ENCODE results near the gene UBE2C. TPM values are rescaled to one million over a fixed set of nuclear protein-coding genes. Genes with fewer than 3 reads are reported as not detected.
"Not testable (repeated sequence)": the region's sequence is repeated elsewhere in the genome, so short reads cannot be mapped to it uniquely, and the experiment has no call there.

UBE2C gene
- 1.8 and 2.4 TPM in 2 replicates for total RNA-seq
- polyA plus RNA-seq (2012) = 0.67 TPM

DNA sequence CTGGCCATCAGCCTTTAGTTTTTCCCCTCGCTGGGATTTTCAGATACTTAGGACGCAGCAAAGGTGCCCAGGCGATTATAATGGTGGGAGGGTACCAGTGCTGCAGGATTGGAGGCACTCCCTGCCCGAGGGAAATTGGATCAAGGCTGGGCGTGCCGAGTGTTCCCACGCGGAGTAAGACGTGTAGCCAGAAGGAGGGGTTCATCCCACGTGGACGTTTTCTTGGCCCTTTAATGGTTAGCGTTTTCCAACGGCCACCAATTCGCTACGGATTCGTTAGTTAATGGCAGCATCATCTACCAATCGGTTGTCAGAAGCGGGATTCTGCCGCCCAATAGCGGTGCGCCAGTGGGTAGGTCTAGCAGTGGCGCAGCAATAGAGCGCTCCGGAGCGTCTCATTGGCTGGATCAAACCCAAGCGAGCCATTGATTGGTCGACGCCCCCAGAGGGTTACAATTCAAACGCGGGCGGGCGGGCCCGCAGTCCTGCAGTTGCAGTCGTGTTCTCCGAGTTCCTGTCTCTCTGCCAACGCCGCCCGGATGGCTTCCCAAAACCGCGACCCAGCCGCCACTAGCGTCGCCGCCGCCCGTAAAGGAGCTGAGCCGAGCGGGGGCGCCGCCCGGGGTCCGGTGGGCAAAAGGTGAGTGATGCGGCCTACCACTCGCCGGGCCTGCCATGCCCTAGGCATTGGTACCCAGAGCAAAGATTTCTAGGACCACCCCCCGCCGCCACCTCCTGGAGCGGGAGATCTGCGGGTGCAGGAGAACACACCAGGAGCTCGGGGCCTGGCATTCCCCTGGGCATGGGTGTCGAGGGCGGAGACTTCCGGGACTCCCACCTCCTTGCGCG, at the start of gene UBE2C:
Gene UBE2C, plus strand, starts transcription at position 488 of the 849 bp plus-strand sequence. Its CDS starts 52 bp downstream, at position 540.
- peak; percentile 100 for DNase-seq (ENCODE audit: low read depth)

DNA sequence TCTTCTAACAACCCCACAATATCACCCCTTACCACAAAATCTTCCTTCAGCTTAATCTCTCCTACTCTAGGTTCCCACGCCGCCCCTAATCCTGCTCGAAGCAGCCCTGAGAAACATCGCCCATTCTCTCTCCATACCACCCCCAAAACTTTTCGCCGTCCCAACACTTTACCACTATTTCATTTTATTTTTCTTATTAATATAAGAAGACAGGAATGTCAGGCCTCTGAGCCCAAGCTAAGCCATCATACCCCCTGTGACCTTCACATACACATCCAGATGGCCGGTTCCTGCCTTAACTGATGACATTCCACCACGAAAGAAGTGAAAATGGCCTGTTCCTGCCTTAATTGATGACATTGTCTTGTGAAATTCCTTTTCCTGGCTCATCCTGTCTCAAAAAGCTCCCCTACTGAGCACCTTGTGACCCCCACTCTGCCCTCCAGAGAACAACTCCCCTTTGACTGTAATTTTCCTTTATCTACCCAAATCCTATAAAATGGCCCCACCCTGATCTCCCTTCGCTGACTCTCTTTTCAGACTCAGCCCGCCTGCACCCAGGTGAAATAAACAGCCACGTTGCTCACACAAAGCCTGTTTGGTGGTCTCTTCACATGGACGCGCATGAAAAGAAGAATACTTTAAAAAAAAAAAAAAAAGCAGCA, 47.7 kb upstream of the UBE2C start:
- DNase-seq (ENCODE audit: low read depth) = not testable (repeated sequence)

DNA sequence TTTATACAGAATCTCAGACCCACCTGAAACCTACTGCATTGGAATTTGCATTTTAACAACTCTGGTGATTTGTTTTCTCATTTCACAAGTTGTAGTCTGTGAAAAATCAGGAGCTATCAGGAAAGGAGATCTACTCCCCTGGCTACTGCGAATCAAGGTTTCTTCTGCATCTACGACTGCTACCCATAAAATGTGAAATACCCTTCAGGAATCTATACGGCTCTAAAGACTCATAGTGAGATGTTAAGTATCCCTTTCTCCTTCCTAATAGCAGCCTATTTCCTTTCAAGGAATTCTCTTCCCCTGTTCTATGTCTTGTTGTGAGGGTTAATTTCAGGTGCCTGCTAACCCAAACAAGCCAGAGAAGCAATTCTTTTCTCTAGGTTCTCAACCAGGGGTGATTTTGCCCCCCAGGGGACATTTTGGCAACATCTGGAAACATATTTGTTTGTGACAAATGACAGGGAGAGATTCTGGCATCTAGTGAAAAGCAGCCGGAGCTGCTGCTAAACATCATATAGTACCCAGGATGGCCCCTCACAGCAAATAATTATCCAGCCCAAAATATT, 47.1 kb upstream of the UBE2C start:
- no peak for DNase-seq (ENCODE audit: low read depth)

DNA sequence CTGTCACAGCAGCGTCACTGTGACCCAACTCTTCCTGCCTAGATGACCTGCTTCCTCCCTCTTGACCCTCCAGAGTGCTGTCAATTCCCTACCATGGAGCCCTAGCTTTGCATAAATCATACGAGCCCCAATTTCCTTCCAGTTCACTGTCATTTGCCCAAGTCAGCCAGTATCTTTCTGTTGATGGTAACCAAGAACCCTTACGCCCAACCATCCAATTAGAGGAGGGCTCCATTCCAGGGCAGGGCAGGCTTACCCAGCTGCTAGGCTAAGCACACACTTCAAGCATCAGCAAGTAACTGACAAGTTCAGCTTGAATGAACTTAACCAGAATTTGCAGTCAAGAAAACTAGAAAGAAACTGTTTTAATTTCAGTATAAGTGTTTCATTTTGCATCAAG, 46.5 kb upstream of the UBE2C start:
- no peak for DNase-seq (ENCODE audit: low read depth)

DNA sequence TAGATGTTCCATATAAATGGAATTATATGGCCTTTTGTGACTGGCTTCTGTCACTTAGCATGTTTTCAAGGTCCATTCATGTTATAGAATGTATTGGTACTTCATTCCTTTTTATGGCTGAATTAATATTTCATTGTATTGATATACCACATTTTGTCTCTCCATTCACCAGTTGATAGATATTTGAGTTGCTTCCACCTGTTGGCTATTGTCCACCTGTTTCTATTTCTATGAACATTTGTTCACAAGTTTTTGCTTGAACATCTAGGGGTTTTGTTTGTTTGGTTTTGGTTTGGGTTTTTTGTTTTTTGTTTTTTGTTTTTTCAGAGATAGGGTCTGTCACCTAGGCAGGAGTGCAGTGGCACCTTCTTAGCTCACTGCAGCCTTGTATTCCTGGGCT, 44.0 kb upstream of the UBE2C start:
- no peak for DNase-seq (ENCODE audit: low read depth)

DNA sequence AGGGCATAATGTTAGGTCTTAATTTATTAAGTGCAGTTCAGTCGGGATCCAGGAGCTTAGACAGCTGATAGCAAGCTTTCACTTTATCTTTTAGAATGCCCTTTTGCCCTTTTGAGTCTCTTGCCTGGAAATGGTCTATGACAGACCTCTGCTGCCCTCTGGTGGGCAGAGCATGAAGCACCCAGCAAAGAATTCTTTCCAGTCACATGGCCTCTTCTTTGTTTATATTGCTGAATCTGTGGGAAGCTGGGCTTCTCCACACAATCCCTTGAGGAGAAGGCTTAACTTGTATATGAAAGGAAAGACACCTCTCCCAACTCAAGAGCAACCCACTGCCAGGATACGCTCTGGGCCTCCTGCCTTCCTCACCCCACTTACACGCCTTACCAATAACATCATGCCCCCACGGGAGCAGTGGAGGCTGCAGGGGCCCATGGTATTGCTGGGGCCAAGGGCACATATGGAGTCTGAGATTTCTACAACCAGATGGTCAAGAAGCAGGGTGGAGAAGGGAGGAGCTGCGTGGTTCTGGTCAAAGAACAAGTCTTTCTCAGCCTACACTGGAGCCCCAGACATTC, 41.2 kb upstream of the UBE2C start:
- DNase-seq (ENCODE audit: low read depth) = peak; percentile 90

DNA sequence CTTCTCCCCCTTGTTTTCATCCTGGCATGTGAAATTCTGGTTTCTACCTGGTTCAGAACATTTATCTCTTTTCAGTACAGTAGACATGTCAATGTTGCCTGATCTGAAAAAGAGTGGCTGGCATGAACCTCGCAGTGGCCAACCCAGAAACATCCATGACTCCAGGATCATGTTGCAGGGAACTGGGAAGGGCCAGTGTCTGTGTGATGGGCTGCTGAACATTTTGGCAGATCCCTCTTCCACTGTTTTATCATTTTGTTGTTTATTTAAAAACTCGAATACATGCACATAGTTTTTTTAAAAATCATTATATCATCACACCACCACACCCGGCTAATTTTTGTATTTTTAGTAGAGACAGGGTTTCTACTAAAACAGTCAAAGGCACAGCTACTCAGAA, 39.8 kb upstream of the UBE2C start:
- DNase-seq (ENCODE audit: low read depth) = no peak

DNA sequence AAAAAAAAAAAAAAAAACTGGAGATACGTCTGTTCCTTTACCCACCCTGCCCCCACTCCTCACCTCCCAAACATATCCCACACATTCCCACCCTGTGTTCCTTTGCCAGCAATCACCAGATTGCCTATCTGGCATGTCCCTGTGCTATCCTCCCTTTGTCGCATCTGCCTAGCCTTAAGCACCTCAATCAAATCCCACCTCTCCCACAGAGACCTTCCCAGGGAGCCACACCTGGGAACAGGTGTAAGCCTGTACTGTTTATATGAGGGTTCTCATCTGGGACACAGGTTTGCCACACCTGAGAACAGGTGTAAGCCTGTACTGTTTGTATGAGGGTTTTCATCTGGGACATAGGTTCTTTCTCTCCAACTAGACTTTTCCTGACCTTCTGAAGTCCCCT, 37.5 kb upstream of the UBE2C start:
- DNase-seq (ENCODE audit: low read depth) = no peak

DNA sequence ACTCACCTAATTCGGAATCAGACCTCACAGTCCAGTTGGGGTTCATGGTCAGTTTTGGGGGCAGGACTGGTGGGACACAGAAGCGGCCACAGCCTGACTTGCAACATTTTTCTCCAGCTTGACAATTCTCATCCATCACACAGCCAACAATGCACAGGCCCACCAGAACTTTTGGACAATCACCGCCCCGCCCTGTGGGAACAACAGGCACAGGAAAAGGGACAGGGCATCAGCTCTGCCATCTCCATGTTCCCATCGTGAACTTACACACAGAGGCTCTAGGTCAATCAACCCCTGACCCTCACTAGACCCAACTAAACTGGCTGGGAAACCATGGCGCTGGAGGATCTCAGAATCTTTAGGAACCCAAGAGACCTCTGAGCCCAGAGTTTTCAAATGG, 37.0 kb upstream of the UBE2C start:
- no peak for DNase-seq (ENCODE audit: low read depth)

DNA sequence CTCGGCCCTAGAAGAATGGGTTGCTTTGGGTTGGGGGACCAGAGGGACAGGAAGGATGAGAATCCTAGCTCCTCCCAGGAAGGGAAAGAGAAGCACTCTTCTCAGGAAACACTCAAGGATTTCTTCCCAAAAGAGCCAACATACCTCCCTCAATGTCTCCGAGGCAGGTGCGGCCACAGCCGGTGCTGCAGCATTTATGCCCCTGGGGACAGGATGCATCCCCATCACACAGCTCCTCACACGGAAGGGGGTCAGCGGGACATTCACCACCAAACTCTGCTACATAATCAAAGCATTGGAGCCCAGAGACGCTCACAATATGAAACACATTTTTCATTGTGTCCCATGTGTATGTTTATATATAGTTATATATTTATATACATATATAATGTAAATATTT, 35.5 kb upstream of the UBE2C start:
- DNase-seq (ENCODE audit: low read depth) = no peak

DNA sequence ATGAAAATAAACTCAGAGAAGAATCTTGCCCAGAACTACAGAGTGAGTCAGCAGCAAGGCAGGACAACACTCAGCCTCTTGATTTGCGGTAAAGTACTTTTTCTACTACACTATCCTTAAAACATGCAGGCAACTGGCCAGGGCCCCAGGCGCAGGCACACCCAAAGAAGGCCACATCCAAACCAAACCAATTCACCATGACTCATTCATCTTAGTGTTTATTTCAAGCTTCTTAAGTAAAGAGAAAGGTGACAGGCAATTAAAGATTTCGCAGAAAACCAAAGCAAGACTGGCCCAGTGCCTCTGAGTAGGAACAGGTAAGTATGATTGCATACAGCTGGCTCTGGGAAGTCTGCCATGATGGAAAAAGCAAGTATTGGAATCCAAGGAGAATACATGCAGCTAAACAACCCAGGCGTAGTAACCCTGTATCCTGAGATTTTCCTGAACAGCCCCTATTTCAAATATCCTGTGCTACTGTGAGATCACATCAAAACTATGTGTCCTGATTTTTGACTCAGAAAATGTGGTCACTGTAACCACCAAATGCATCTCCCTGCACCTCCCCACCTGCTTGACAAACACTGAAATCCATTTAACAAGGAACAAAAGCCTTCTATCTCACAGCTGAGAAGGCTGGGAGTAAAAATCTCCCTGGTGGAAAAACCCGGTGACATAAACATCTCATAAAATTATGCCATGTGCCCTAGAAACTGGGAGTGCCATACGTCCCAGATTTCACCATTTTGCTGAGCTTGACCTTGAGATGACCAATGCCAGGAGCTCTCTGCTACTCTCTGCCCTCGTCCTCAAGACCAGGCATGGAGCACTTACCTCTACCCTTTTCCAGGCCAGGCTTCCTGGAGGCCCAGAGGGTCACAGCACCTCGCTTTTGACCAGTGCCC, 33.2 kb upstream of the UBE2C start:
- DNase-seq (ENCODE audit: low read depth) = peak; percentile 98

DNA sequence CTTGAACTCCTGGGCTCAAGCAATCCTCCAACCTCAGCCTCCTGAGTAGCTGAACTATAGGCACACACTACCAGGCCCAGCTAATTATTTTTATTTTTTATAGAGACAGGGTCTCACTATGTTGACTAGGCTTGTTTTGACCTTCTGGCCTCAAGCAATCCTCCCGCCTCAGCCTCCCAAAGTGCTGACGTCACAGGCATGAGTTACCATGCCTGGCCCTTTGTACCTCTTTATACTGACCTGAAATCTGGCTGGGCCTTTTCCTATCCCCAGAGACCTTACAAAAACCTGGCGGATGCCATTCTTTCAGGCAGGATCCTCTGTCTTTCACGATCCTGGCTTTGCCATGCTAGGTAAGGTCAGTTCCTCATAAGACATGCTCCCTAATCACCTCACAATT, 32.3 kb upstream of the UBE2C start:
- DNase-seq (ENCODE audit: low read depth) = no peak

DNA sequence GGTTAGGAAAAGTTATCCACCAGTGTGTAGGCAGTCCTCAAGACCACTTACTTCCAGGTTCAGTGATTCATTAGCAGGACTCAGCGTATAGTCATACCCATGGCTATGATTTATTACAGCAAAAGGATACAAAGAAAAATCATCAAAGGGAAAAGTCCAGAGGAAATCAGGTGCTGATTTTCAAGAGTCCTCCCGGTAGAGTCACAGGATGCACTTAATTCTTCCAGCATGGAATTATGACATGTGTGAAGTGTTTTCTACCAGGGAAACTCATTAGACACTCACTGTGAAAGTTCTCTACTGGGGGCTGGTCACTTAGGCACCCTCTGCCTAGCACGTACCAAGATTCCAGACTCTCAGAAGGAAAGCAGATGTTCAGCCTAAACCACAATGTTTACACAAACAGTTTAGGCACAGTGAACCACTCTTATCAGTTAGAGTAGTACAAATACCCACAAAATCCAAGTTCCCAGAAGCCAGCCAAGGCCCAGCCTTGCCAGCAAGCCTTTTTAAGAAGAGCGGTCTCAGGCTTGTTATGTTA, 31.0 kb upstream of the UBE2C start:
- DNase-seq (ENCODE audit: low read depth) = peak; percentile 82

DNA sequence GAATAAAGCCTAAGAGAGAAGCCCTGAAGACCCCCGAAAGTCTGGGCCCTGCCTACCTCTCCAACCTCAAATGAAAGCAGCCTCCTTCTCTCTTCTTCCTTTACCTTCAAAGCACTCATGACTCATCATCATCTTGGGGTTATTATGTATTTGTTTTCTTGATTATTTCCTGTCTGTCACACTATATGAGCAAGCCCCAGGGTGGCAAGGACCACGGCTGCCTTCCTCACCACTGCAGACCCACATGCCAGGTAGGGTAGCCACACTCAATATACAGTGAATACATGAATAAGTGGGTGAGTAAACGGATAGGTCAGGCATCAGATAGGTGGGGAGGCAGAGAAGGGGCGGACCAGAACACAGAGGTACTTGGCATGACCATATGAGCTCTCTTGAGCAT, 29.6 kb upstream of the UBE2C start:
- DNase-seq (ENCODE audit: low read depth) = no peak

DNA sequence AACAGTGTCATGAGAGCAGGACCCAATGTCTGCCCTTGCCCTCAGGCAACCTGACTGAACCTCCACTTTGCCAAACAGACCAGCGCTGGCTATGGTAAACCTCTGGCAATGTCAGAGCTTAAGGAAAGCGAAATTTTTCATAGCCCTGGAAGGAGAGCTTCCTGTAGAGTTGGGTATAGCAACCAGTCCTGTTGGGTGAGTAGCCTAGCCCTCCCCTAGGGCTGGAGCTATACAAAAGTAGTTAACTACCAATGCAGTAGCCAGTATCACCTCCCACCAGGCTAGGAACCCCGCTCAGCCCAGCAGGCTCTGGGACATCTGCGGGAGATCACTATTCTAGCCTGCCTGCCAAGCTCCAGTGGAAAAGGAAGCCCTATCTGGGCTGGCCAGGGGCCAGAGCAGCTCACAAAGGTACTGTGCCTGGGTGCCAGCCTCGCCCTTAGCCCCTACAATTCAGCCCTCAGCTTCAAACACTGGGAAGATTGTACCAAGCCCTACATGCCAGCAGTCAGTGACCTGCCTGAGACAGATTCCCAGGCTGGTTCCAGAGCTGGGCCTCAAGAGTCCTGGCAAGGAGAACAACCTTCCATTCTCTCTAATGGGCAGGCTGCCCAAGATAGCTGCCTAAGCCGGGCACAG, 28.7 kb upstream of the UBE2C start:
- no peak for DNase-seq (ENCODE audit: low read depth)

DNA sequence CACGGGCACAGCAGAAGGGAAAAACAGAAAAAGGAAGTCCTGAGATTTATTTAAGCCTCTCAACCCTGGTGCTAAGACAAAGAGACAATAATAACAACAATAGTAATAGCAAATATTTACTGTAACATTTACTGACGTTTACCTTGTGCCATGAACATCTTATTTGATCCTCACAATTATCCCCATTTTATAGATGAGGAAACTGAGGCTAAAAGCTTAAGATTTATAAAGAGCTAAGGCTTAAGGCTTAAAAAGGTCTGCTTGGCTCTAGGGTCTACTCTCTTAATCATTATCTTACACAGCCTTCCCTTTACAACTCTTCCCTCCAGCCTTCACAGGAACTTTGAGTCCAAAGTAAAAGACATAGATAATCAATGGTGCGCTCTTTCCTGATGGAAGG, 24.1 kb upstream of the UBE2C start:
- DNase-seq (ENCODE audit: low read depth) = no peak

DNA sequence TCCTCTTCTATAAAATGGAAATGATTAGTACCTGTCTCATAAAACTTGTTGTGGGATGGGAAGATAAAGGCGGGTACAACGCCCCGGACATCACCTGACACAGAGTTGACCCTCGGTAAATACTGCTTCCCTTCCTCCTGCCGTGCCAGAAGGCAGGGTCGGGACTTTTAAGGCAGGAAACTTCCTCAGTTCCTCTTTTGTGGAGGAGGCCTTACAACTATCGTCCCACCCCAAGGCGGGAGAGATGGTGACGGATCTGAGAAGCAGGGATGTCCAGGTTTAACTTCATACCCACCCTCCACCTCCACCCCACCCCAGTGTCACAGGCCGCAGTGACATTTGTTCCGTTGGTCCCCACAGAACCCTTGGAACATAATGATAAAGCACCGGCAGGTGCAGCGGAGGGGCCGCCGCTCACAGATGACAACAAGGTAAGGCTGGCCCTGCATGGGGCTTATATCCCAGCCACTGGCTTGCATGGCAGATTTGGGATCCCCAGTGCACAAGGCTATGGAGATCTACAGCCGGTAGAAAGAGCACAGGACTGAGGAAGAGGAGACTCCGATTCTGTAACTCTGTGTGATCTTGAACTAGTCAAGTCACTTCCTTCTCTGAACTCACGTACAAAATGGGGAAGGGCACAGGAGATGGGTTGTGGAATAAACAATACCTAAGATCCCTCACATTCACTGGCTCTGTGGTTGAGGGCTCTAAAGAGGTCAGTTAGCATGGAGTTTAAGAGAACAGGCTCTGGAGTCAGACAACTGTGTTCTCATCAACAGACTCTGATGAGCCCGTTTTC, 19.9 kb upstream of the UBE2C start:
- no peak for DNase-seq (ENCODE audit: low read depth)

DNA sequence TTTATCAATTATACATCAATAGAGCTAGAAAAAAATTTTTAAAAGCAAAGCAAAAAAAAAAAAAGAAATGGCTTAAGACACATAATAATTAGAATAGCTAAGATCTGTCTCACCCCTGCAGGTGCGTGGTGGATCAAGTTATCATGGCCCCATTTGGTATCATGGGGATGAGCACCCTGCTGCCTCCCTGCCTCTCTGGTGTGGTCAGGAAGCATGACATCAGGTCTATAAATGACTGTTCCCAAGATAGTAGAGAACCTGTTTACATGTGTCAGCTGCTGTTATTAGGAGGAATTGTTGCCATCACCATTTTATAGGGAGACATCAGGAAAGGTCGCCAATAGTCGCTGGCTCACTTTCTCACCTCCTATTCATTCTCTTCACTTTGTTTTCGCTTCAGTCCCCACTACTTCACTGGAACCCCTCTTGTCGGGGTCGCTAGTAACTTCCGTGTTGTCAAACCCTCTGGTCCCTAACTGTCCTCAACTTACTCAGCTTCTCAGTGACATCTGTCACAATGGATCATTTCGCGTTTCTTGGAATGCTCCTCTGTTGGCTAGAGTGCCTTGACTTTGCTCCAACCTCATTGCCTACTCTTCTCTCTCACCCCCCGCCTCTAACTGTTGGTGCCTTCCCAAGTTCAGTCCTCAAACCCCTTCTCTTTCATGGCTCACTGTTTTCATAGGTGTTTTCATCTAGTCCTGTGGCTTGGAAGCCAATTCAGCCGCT, 15.9 kb upstream of the UBE2C start:
- peak; percentile 93 for DNase-seq (ENCODE audit: low read depth)

DNA sequence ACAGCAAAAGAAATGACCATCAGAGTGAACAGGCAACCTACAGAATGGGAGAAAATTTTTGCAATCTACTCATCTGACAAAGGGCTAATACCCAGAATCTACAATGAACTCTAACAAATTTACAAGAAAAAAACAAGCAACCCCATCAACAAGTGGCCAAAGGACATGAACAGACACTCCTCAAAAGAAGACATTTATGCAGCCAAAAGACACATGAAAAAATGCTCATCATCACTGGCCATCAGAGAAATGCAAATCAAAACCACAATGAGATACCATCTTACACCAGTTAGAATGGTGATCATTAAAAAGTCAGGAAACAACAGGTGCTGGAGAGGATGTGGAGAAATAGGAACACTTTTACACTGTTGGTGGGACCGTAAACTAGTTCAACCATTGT, 14.9 kb upstream of the UBE2C start:
- DNase-seq (ENCODE audit: low read depth) = not testable (repeated sequence)

All from myocyte (in vitro differentiated cells).